Uterus (tissue), 4 donors: ENCODE results near the gene PTPRC. TPM values are rescaled to one million over a fixed set of nuclear protein-coding genes. Genes with fewer than 3 reads are reported as not detected.

ENCODE experiments used
- DNase-seq, 2 donors: peaks; one replicate each; pipeline ENCODE4 v3.0.0-alpha.2; 2019 to 2020
- H3K27ac ChIP-seq, 2 donors: fragments of 200-600 bp; sonication (generic); 1 replicate in 1 of 2; 2 replicates in 1 of 2; pipeline ENCODE4 v1.5.1; 2016 to 2018
- H3K27me3 ChIP-seq, 2 donors: fragments of 200-600 bp; sonication (generic); one replicate each; pipeline ENCODE4 v1.5.1; 2018 to 2019; ENCODE audit warnings: control low read depth in 1 of 2
- H3K36me3 ChIP-seq, 2 donors: fragments of 200-600 bp; sonication (generic); one replicate each; pipeline ENCODE4 v1.5.1; 2019; ENCODE audit warnings: control low read depth in 1 of 2
- H3K4me1 ChIP-seq, 2 donors: fragments of 200-600 bp; sonication (generic); one replicate each; pipeline ENCODE4 v1.5.1; 2018 to 2019; ENCODE audit warnings: control low read depth in 1 of 2
- H3K4me3 ChIP-seq, 2 donors: fragments of 200-600 bp; sonication (generic); 1 replicate in 1 of 2; 2 replicates in 1 of 2; pipeline ENCODE4 v1.5.1; 2018 to 2019; ENCODE audit warnings: mild to moderate bottlenecking in 1 of 2
- H3K9me3 ChIP-seq, 2 donors: fragments of 200-600 bp; sonication (generic); one replicate each; pipeline ENCODE4 v1.5.1; 2019; ENCODE audit warnings: control low read depth in 1 of 2
- CTCF ChIP-seq, 4 experiments: fragments of 200-600 bp in 2 of 4; fragments of 450-650 bp in 2 of 4; sonication (generic) in 2 of 4; IDR thresholded peaks; one replicate each; pipeline ENCODE4 v1.5.1; 2016 to 2019; ENCODE audit warnings: antibody characterized with exemption in 4 of 4, mild to moderate bottlenecking in 2 of 4, moderate library complexity in 1 of 4
- POLR2A ChIP-seq, 2 donors: fragments of 450-650 bp; IDR thresholded peaks; one replicate each; pipeline ENCODE4 v1.6.1; 2016; ENCODE audit warnings: antibody characterized with exemption in 2 of 2, mild to moderate bottlenecking in 1 of 2, moderate library complexity in 1 of 2
- intact Hi-C: fragments of 100-400 bp; cut with DNase I; formaldehyde crosslinking; loops from one replicate; pipeline ENCODE4 v1.15.1; 2023; ENCODE audit warnings: low total_unique reads
- total RNA-seq, 4 donors: library from RNA; depleted of rRNA in 3 of 4; stranded (reverse); fragments of >200 nt in 3 of 4; gene quantifications; one replicate each; pipeline versions ENCODE4 v1.1.0 to v1.2.4, GENCODE V29; 2014 to 2023
- donor health status: DM: yes; HTN: yes; CAD: no.

PTPRC gene
- total RNA-seq, 4 donors from 2014 or later: 12.7 to 28.7 (median 16.3) TPM

- no peaks in the 10 kb centered on the region for H3K36me3 ChIP-seq
- H3K9me3 ChIP-seq: no peaks in the 10 kb centered on the region
- no peak overlapping the region for H3K4me3 ChIP-seq
- intact Hi-C loops: no loop called here
- no peaks in the 10 kb centered on the region for H3K27me3 ChIP-seq
- TF ChIP-seq POLR2A (IDR thresholded peaks at IDR 0.05): no peak
- TF ChIP-seq CTCF (IDR thresholded peaks at IDR 0.05): no peak
- no peak for DNase-seq
- H3K27ac ChIP-seq: no peak overlapping the region
- H3K4me1 ChIP-seq: no peaks in the 10 kb centered on the region
These were observed 863 bp upstream of the PTPRC start for GRCh38 chr1:198637916-198638437.

- no peak overlapping the region for H3K4me3 ChIP-seq
- no peak overlapping the region for H3K27ac ChIP-seq
- no peaks in the 10 kb centered on the region for H3K36me3 ChIP-seq
- DNase-seq: no peak
- H3K27me3 ChIP-seq: no peaks in the 10 kb centered on the region
- no peaks in the 10 kb centered on the region for H3K4me1 ChIP-seq
- TF ChIP-seq POLR2A (IDR thresholded peaks at IDR 0.05) (no peak), CTCF (IDR thresholded peaks at IDR 0.05) (no peak)
- intact Hi-C loops: no loop called here
- H3K9me3 ChIP-seq: no peaks in the 10 kb centered on the region
These were observed 399 bp upstream of the PTPRC start for GRCh38 chr1:198638441-198638840.

- no peaks in the 10 kb centered on the region for H3K27me3 ChIP-seq
- no peaks in the 10 kb centered on the region for H3K36me3 ChIP-seq
- no peaks in the 10 kb centered on the region for H3K4me1 ChIP-seq
- no peak overlapping the region for H3K4me3 ChIP-seq
- no peak for DNase-seq
- TF ChIP-seq POLR2A (IDR thresholded peaks at IDR 0.05): no peak
- no peak for TF ChIP-seq CTCF (IDR thresholded peaks at IDR 0.05)
- intact Hi-C loops: no loop called here
- no peaks in the 10 kb centered on the region for H3K9me3 ChIP-seq
- H3K27ac ChIP-seq: no peak overlapping the region
These were observed 867 bp downstream of the PTPRC start for GRCh38 chr1:198639671-198640143.

- TF ChIP-seq POLR2A (IDR thresholded peaks at IDR 0.05) (no peak), CTCF (IDR thresholded peaks at IDR 0.05) (no peak)
- no peaks in the 10 kb centered on the region for H3K4me1 ChIP-seq
- intact Hi-C loops: no loop called here
- DNase-seq: no peak
- no peak overlapping the region for H3K4me3 ChIP-seq
- no peaks in the 10 kb centered on the region for H3K27me3 ChIP-seq
- no peak overlapping the region for H3K27ac ChIP-seq
- no peaks in the 10 kb centered on the region for H3K36me3 ChIP-seq
- no peaks in the 10 kb centered on the region for H3K9me3 ChIP-seq
These were observed 1.3 kb downstream of the PTPRC start for GRCh38 chr1:198640174-198640573.

GRCh38 chr1:198641501-198641900, 2.7 kb downstream of the PTPRC start:
- no peak overlapping the region for H3K27ac ChIP-seq
- H3K27me3 ChIP-seq: no peaks in the 10 kb centered on the region
- no peak for TF ChIP-seq POLR2A (IDR thresholded peaks at IDR 0.05)
- TF ChIP-seq CTCF (IDR thresholded peaks at IDR 0.05): no peak
- H3K4me1 ChIP-seq: no peaks in the 10 kb centered on the region
- intact Hi-C loops: no loop called here
- no peaks in the 10 kb centered on the region for H3K36me3 ChIP-seq
- H3K4me3 ChIP-seq: no peak overlapping the region
- no peaks in the 10 kb centered on the region for H3K9me3 ChIP-seq
- no peak for DNase-seq
